Measurements from ENCODE around the gene CFAP97D2.

Gene CFAP97D2

DNA sequence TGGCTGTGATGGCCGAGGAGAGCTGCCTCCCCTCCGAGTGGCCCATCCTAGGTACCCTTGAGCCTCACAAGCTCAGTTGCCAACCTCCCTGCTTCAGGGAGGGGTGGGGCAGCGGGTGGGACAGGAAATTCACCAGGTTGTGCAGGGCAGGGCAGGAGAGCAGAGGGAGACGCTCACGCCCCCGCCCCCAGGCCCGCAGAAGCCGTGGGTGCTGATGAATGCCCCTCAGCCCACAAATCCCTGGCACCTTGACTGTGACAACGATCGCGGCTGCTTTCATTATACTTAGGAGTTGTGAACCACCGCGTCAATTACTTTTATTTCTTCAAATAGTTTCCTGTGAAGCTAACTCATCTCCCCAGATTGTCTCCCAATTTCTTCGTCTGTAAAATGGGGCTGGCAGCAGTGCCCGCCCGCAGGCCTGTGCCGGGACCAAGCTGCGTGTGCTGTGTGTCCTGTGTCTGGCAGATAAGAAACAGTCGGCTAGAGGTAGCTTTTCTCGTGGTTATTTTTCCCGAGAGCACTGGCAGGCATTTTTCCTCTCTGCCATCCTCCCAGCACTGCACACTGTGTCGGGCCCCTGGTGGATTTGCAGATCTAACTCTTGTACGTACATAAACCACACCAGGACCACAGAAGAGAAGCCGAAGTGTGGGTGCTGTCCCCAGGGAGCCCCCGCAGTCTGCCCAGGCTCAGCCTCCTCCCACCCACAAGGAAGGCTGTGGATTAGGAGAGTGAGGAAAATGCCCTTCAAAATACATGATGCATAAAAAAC, 38.7 kb upstream of the CFAP97D2 start:
- no peak for DNase-seq (ENCODE audit: low spot score)
- TF ChIP-seq, protein P1, sequence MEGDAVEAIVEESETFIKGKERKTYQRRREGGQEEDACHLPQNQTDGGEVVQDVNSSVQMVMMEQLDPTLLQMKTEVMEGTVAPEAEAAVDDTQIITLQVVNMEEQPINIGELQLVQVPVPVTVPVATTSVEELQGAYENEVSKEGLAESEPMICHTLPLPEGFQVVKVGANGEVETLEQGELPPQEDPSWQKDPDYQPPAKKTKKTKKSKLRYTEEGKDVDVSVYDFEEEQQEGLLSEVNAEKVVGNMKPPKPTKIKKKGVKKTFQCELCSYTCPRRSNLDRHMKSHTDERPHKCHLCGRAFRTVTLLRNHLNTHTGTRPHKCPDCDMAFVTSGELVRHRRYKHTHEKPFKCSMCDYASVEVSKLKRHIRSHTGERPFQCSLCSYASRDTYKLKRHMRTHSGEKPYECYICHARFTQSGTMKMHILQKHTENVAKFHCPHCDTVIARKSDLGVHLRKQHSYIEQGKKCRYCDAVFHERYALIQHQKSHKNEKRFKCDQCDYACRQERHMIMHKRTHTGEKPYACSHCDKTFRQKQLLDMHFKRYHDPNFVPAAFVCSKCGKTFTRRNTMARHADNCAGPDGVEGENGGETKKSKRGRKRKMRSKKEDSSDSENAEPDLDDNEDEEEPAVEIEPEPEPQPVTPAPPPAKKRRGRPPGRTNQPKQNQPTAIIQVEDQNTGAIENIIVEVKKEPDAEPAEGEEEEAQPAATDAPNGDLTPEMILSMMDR (IDR thresholded peaks at IDR 0.05; ENCODE audit: borderline replicate concordance, control extremely low read depth, extremely low read depth, insufficient read depth, missing control alignments): no peak
- in situ Hi-C loops (cut with MboI; ENCODE audit: low sequenced_read_pairs, unreplicated experiment): no loop called here

GRCh38 chr13:114140906-114141250, 38.2 kb upstream of the CFAP97D2 start:
- TF ChIP-seq, protein P1 (IDR thresholded peaks at IDR 0.05; ENCODE audit: borderline replicate concordance, control extremely low read depth, extremely low read depth, insufficient read depth, missing control alignments): no peak
- in situ Hi-C loops (cut with MboI; ENCODE audit: low sequenced_read_pairs, unreplicated experiment): no loop called here
- no peak for DNase-seq (ENCODE audit: low spot score)

- TF ChIP-seq, protein P1 (IDR thresholded peaks at IDR 0.05; ENCODE audit: borderline replicate concordance, control extremely low read depth, extremely low read depth, insufficient read depth, missing control alignments): no peak
- in situ Hi-C loops (cut with MboI; ENCODE audit: low sequenced_read_pairs, unreplicated experiment): no loop called here
- DNase-seq (ENCODE audit: low spot score): no peak
Observed at GRCh38 chr13:114141261-114141996, 37.6 kb upstream of the CFAP97D2 start.

DNA sequence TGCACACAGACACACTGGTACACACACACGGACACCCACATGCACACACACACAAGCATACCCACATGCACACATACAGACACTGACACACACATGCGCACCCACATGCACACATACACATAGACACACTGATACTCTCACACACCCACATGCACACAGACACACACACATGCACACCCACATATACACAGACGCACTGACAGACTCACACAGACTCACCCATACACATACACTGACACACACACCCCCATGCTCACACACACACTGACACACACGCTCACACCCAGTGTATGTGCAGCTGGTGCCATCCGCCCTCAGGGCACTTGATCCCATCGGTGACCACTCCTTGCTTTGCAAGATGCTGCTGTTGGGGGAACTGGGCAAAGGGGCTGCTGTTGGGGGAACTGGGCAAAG, 36.9 kb upstream of the CFAP97D2 start:
- TF ChIP-seq, protein P1 (IDR thresholded peaks at IDR 0.05; ENCODE audit: borderline replicate concordance, control extremely low read depth, extremely low read depth, insufficient read depth, missing control alignments): no peak
- DNase-seq (ENCODE audit: low spot score): no peak
- in situ Hi-C loops (cut with MboI; ENCODE audit: low sequenced_read_pairs, unreplicated experiment): no loop called here

GRCh38 chr13:114142640-114143490, 36.2 kb upstream of the CFAP97D2 start:
- in situ Hi-C loops (cut with MboI; ENCODE audit: low sequenced_read_pairs, unreplicated experiment): no loop called here
- TF ChIP-seq, protein P1 (IDR thresholded peaks at IDR 0.05; ENCODE audit: borderline replicate concordance, control extremely low read depth, extremely low read depth, insufficient read depth, missing control alignments): no peak
- DNase-seq (ENCODE audit: low spot score): no peak
